NCI-H2227 (cell line): ENCODE measurements around the gene TIGD2.
A peak's percentile ranks its signal among the peaks of the same experiment; 100 is the strongest.
"Not testable (repeated sequence)": the region's sequence is repeated elsewhere in the genome, so short reads cannot be mapped to it uniquely, and the experiment has no call there.

Experiments
- DNase-seq: peaks from one replicate; lab custom pipeline; 2025; ENCODE audit not compliant: unreplicated experiment; lab: John Stamatoyannopoulos, UW

Gene TIGD2

GRCh38 chr4:89119166-89119565, 7.8 kb downstream of the TIGD2 start:
- DNase-seq, result no peak

- no peak for DNase-seq
These were observed 8.5 kb downstream of the TIGD2 start for GRCh38 chr4:89119836-89120235.

GRCh38 chr4:89121387-89122068, 10.2 kb downstream of the TIGD2 start:
- no peak for DNase-seq

GRCh38 chr4:89123451-89123851, 12.1 kb downstream of the TIGD2 start:
- no peak for DNase-seq

GRCh38 chr4:89125901-89126782, 14.8 kb downstream of the TIGD2 start:
- DNase-seq, result no peak

GRCh38 chr4:89129080-89129640, 17.8 kb downstream of the TIGD2 start:
- no peak for DNase-seq

- DNase-seq, result no peak
These were observed 23.5 kb downstream of the TIGD2 start for GRCh38 chr4:89134775-89135319.

- no peak for DNase-seq
These were observed 25.2 kb downstream of the TIGD2 start for GRCh38 chr4:89136525-89136924.

GRCh38 chr4:89137231-89137630, 25.9 kb downstream of the TIGD2 start:
- DNase-seq, result no peak

GRCh38 chr4:89137695-89138094, 26.4 kb downstream of the TIGD2 start:
- DNase-seq, result no peak

GRCh38 chr4:89140168-89140759, 28.9 kb downstream of the TIGD2 start:
- DNase-seq, result no peak

- DNase-seq, result no peak
These were observed 31.6 kb downstream of the TIGD2 start for GRCh38 chr4:89142691-89143669.

- not testable (repeated sequence) for DNase-seq
These were observed 33.3 kb downstream of the TIGD2 start for GRCh38 chr4:89144652-89145051.

GRCh38 chr4:89146196-89146595, 34.9 kb downstream of the TIGD2 start:
- no peak for DNase-seq

- DNase-seq, result peak; percentile 57
These were observed 41.6 kb downstream of the TIGD2 start for GRCh38 chr4:89152972-89153371.

- DNase-seq, result no peak
These were observed 45.0 kb downstream of the TIGD2 start for GRCh38 chr4:89156174-89156914.

- no peak for DNase-seq
These were observed 46.2 kb downstream of the TIGD2 start for GRCh38 chr4:89157488-89158024.

GRCh38 chr4:89158884-89159503, 47.7 kb downstream of the TIGD2 start:
- DNase-seq, result peak; percentile 57

- DNase-seq, result no peak
These were observed 49.5 kb downstream of the TIGD2 start for GRCh38 chr4:89160806-89161205.
